ENCODE data around the gene MAST4.
A peak's percentile ranks its signal among the peaks of the same experiment; 100 is the strongest.

The MAST4 gene

GRCh38 chr5:67028941-67029340 is 432.7 kb downstream of the MAST4 start:
- DNase-seq, result no peak

GRCh38 chr5:67029481-67029880 is 433.3 kb downstream of the MAST4 start:
- DNase-seq, result no peak

GRCh38 chr5:67030289-67031056 is 434.3 kb downstream of the MAST4 start:
- DNase-seq, result no peak

- no peak for DNase-seq
Observed at GRCh38 chr5:67031057-67031443, 434.9 kb downstream of the MAST4 start.

- DNase-seq, result no peak
Observed at GRCh38 chr5:67031692-67032091, 435.5 kb downstream of the MAST4 start.

GRCh38 chr5:67032921-67033664 is 436.9 kb downstream of the MAST4 start:
- DNase-seq, result no peak

- no peak for DNase-seq
Observed at GRCh38 chr5:67033880-67034651, 437.9 kb downstream of the MAST4 start.

- DNase-seq, result no peak
Observed at GRCh38 chr5:67035098-67035740, 439.0 kb downstream of the MAST4 start.

- no peak for DNase-seq
Observed at GRCh38 chr5:67037171-67037570, 441.0 kb downstream of the MAST4 start.

GRCh38 chr5:67038817-67039603 is 442.8 kb downstream of the MAST4 start:
- DNase-seq, result no peak

GRCh38 chr5:67042176-67043003 is 446.2 kb downstream of the MAST4 start:
- no peak for DNase-seq

GRCh38 chr5:67043796-67044511 is 447.8 kb downstream of the MAST4 start:
- DNase-seq, result no peak

GRCh38 chr5:67045816-67046740 is 449.9 kb downstream of the MAST4 start:
- DNase-seq, result no peak

GRCh38 chr5:67047160-67047559 is 451.0 kb downstream of the MAST4 start:
- peak; percentile 33 for DNase-seq

GRCh38 chr5:67047616-67048015 is 451.4 kb downstream of the MAST4 start:
- DNase-seq, result no peak

- DNase-seq, result no peak
Observed at GRCh38 chr5:67050125-67050524, 453.9 kb downstream of the MAST4 start.

- DNase-seq, result no peak
Observed at GRCh38 chr5:67050635-67051034, 454.4 kb downstream of the MAST4 start.

GRCh38 chr5:67051164-67051563 is 455.0 kb downstream of the MAST4 start:
- no peak for DNase-seq

- DNase-seq, result no peak
Observed at GRCh38 chr5:67052034-67052433, 455.8 kb downstream of the MAST4 start.
